ENCODE results near the gene DIPK1C. TPM values are rescaled to one million over a fixed set of nuclear protein-coding genes. Genes with fewer than 3 reads are reported as not detected.

The DIPK1C gene
- total and polyA plus RNA-seq, 10 donors, result 0.10 to 0.51 (median 0.29) TPM; not detected in 6

GRCh38 chr18:74440808-74441427 is 16.2 kb downstream of the DIPK1C start:
- TF ChIP-seq POLR2A (IDR thresholded peaks at IDR 0.05), result no peak
- TF ChIP-seq CTCF (IDR thresholded peaks at IDR 0.05 in 8 of 11, conservative IDR thresholded peaks at IDR 0.05 in 3 of 11), result no peak
- TF ChIP-seq POLR2AphosphoS5 (IDR thresholded peaks at IDR 0.05), result no peak
- H3K9me3 ChIP-seq, result no peaks in the 10 kb centered on the region
- 84 to 96% (median 91%) methylated on average over 8 to 9 of the region's 9 CpGs for WGBS, 5 donors
- H3K4me1 ChIP-seq, result peaks cover 0 to 7% (median 3%) of the 10 kb centered on the region in 6 donors
- intact Hi-C loops (cut with DNase I; ENCODE audit: low total_unique reads), result no loop called here
- no peak overlapping the region for H3K4me3 ChIP-seq
- H3K27ac ChIP-seq, result no peak overlapping the region
- DNase-seq, result no peak
- H3K27me3 ChIP-seq (replicated peaks in 1 of 7), result peaks cover 0 to 17% (median 0%) of the 10 kb centered on the region in 7 donors
- H3K36me3 ChIP-seq, result no peaks in the 10 kb centered on the region

GRCh38 chr18:74438091-74438490 is 19.0 kb downstream of the DIPK1C start:
- Histone ChIP-seq H3K27me3 (replicated peaks in 1 of 7) (no peaks in the 10 kb centered on the region), H3K4me3 (no peak overlapping the region), H3K27ac (no peak overlapping the region), H3K36me3 (no peaks in the 10 kb centered on the region), H3K9me3 (no peaks in the 10 kb centered on the region), H3K4me1 (peaks cover 0 to 7% (median 3%) of the 10 kb centered on the region in 6 donors)
- 82 to 92% (median 89%) methylated on average over 6 of the region's 6 CpGs for WGBS, 5 donors
- DNase-seq, result no peak
- intact Hi-C loops (cut with DNase I; ENCODE audit: low total_unique reads), result no loop called here
- no peak for TF ChIP-seq POLR2AphosphoS5 (IDR thresholded peaks at IDR 0.05)
- TF ChIP-seq CTCF (IDR thresholded peaks at IDR 0.05 in 8 of 11, conservative IDR thresholded peaks at IDR 0.05 in 3 of 11), result no peak
- TF ChIP-seq POLR2A (IDR thresholded peaks at IDR 0.05), result no peak

- Histone ChIP-seq H3K9me3 (no peaks in the 10 kb centered on the region), H3K27ac (no peak overlapping the region), H3K36me3 (no peaks in the 10 kb centered on the region), H3K4me3 (no peak overlapping the region), H3K27me3 (replicated peaks in 1 of 7) (no peaks in the 10 kb centered on the region), H3K4me1 (peaks cover 0 to 7% (median 3%) of the 10 kb centered on the region in 6 donors)
- DNase-seq, result no peak
- TF ChIP-seq POLR2AphosphoS5 (IDR thresholded peaks at IDR 0.05) (no peak), POLR2A (IDR thresholded peaks at IDR 0.05) (no peak), CTCF (IDR thresholded peaks at IDR 0.05 in 8 of 11, conservative IDR thresholded peaks at IDR 0.05 in 3 of 11) (no peak)
- 69 to 80% (median 77%) methylated on average over 12 to 14 of the region's 14 CpGs for WGBS, 5 donors
- intact Hi-C loops (cut with DNase I; ENCODE audit: low total_unique reads), result no loop called here
Measured at GRCh38 chr18:74436158-74436769, 20.8 kb downstream of the DIPK1C start.

- Histone ChIP-seq H3K27me3 (replicated peaks in 1 of 7) (no peaks in the 10 kb centered on the region), H3K9me3 (no peaks in the 10 kb centered on the region), H3K4me3 (no peak overlapping the region), H3K27ac (no peak overlapping the region), H3K4me1 (peaks cover 0 to 7% (median 3%) of the 10 kb centered on the region in 6 donors), H3K36me3 (no peaks in the 10 kb centered on the region)
- TF ChIP-seq CTCF (IDR thresholded peaks at IDR 0.05 in 8 of 11, conservative IDR thresholded peaks at IDR 0.05 in 3 of 11) (no peak), POLR2AphosphoS5 (IDR thresholded peaks at IDR 0.05) (no peak), POLR2A (IDR thresholded peaks at IDR 0.05) (no peak)
- WGBS, 5 donors, result 70 to 91% (median 78%) methylated on average over 4 of the region's 4 CpGs
- intact Hi-C loops (cut with DNase I; ENCODE audit: low total_unique reads), result no loop called here
- no peak for DNase-seq
Measured at GRCh38 chr18:74435740-74436139, 21.4 kb downstream of the DIPK1C start.

Measured in spleen (tissue), 11 donors.